Measurements from ENCODE around the gene CASQ2. TPM values are rescaled to one million over a fixed set of nuclear protein-coding genes. Genes with fewer than 3 reads are reported as not detected.

The CASQ2 gene
- total and polyA plus RNA-seq, 2 of the 13 experiments (the other 11 are each of a cell fraction or from before 2014, with no cell fraction given), result not detected

GRCh38 chr1:115652236-115652788 lies 116.2 kb downstream of the CASQ2 start:
- peaks cover 9 to 55% of the 10 kb centered on the region in 2 experiments; a peak in 4 of 5 replicates for H3K36me3 ChIP-seq (replicated peaks in 1 of 2; ENCODE audit: control insufficient read depth in 1 of 2, insufficient read depth in 2 of 2, low read length in 2 of 2)
- no peak overlapping the region for H3K4me2 ChIP-seq (ENCODE audit: low read depth, low read length)
- peaks cover 24% of the 10 kb centered on the region for H3K79me2 ChIP-seq (ENCODE audit: insufficient read depth, low read length)
- no peak overlapping the region for H3K4me3 ChIP-seq (replicated peaks in 1 of 3; ENCODE audit: insufficient read depth in 1 of 3, low read depth in 2 of 3, low read length in 3 of 3)
- no peak for DNase-seq (ENCODE audit: low spot score)
- TF ChIP-seq IRF9 (CRISPR knock-in tag; IDR thresholded peaks at IDR 0.05; ENCODE audit: borderline replicate concordance), result no peak
- TF ChIP-seq ZNF629 (CRISPR knock-in tag; conservative IDR thresholded peaks at IDR 0.05), result peak; percentile 92
- H3K4me1 ChIP-seq (ENCODE audit: insufficient read depth, low read length), result peaks cover 6% of the 10 kb centered on the region; the same call in 1 of the 2 replicates
- H3K9me3 ChIP-seq (ENCODE audit: low read length), result no peaks in the 10 kb centered on the region
- FAIRE-seq, result no peak
- H4K20me1 ChIP-seq (ENCODE audit: insufficient read depth, low read length), result no peaks in the 10 kb centered on the region
- in situ Hi-C loops (cut with HindIII; ENCODE audit: extremely low pct_ligation_motif_present, low pct_unique_long_range_greater_than_20kb), result no loop called here
- no peak overlapping the region for H2AFZ ChIP-seq (ENCODE audit: low read length)
- CTCF ChIA-PET (ENCODE audit: low intra/inter-chr PET ratio, low total read pairs), result no interaction called here
- POLR2A ChIA-PET, result no interaction called here
- no peak for ATAC-seq
- no peaks in the 10 kb centered on the region for H3K27me3 ChIP-seq (ENCODE audit: control insufficient read depth in 1 of 2, insufficient read depth in 2 of 2, low read length in 2 of 2)
- no TSS peak for BruUV-seq (replicated peaks)
- no peak overlapping the region for H3K27ac ChIP-seq (ENCODE audit: extremely low read length, insufficient read depth, low read length)
- intact Hi-C loops (cut with micrococcal nuclease; ENCODE audit: unreplicated experiment), result no loop called here
- H3K9ac ChIP-seq (ENCODE audit: insufficient read depth, low read depth, low read length), result no peak overlapping the region
- WGBS (ENCODE audit: low lambda C conversion rate), result 100% methylated on average over 2 of the region's 2 CpGs

GRCh38 chr1:115651391-115651790 lies 117.1 kb downstream of the CASQ2 start:
- ChIA-PET CTCF (ENCODE audit: low intra/inter-chr PET ratio, low total read pairs) (no interaction called here), POLR2A (no interaction called here)
- WGBS (ENCODE audit: low lambda C conversion rate), result 96% methylated on average over 8 of the region's 8 CpGs
- ATAC-seq, result no peak
- peaks cover 13% of the 10 kb centered on the region for H3K4me1 ChIP-seq (ENCODE audit: insufficient read depth, low read length)
- H4K20me1 ChIP-seq (ENCODE audit: insufficient read depth, low read length), result no peaks in the 10 kb centered on the region
- H3K9me3 ChIP-seq (ENCODE audit: low read length), result no peaks in the 10 kb centered on the region
- H3K27ac ChIP-seq (ENCODE audit: extremely low read length, insufficient read depth, low read length), result no peak overlapping the region
- H3K27me3 ChIP-seq (ENCODE audit: control insufficient read depth in 1 of 2, insufficient read depth in 2 of 2, low read length in 2 of 2), result no peaks in the 10 kb centered on the region
- FAIRE-seq, result no peak
- H2AFZ ChIP-seq (ENCODE audit: low read length), result no peak overlapping the region
- no peak overlapping the region for H3K4me3 ChIP-seq (replicated peaks in 1 of 3; ENCODE audit: insufficient read depth in 1 of 3, low read depth in 2 of 3, low read length in 3 of 3)
- H3K4me2 ChIP-seq (ENCODE audit: low read depth, low read length), result no peak overlapping the region
- no peak for TF ChIP-seq SALL2 (CRISPR knock-in tag; IDR thresholded peaks at IDR 0.05)
- TF ChIP-seq ZNF296 (CRISPR knock-in tag; conservative IDR thresholded peaks at IDR 0.05), result no peak
- no peak for TF ChIP-seq AHDC1 (CRISPR knock-in tag; IDR thresholded peaks at IDR 0.05; ENCODE audit: borderline replicate concordance)
- no peak for TF ChIP-seq ZBTB42 (CRISPR knock-in tag; IDR thresholded peaks at IDR 0.05)
- TF ChIP-seq DNMT3B (CRISPR knock-in tag; conservative IDR thresholded peaks at IDR 0.05), result no peak
- TF ChIP-seq ZNF30 (CRISPR knock-in tag; IDR thresholded peaks at IDR 0.05), result no peak
- TF ChIP-seq HDAC6 (IDR thresholded peaks at IDR 0.05; ENCODE audit: low read depth, low read length), result no peak
- DNase-seq (ENCODE audit: low spot score), result no peak
- in situ Hi-C loops (cut with HindIII; ENCODE audit: extremely low pct_ligation_motif_present, low pct_unique_long_range_greater_than_20kb) (no loop called here), intact Hi-C loops (cut with micrococcal nuclease; ENCODE audit: unreplicated experiment) (no loop called here)
- BruUV-seq (replicated peaks), result no TSS peak
- H3K9ac ChIP-seq (ENCODE audit: insufficient read depth, low read depth, low read length), result no peak overlapping the region
- peaks cover 32% of the 10 kb centered on the region for H3K79me2 ChIP-seq (ENCODE audit: insufficient read depth, low read length)
- peaks cover 9 to 48% of the 10 kb centered on the region in 2 experiments; a peak in 4 of 5 replicates for H3K36me3 ChIP-seq (replicated peaks in 1 of 2; ENCODE audit: control insufficient read depth in 1 of 2, insufficient read depth in 2 of 2, low read length in 2 of 2)
